GM12873 (cell line): ENCODE data around the gene EP300.

ENCODE experiments used
- CTCF ChIP-seq: IDR thresholded peaks from 2 replicates; pipeline ENCODE4 v1.5.1; 2012; ENCODE audit warnings: low read depth, mild to moderate bottlenecking, moderate library complexity, low read length, control low read depth; ENCODE audit not compliant: insufficient read depth; ENCODE audit errors: missing control alignments

EP300 gene

GRCh38 chr22:41124086-41124485, 31.7 kb downstream of the EP300 start:
- TF ChIP-seq CTCF, result no peak

GRCh38 chr22:41127451-41127850, 35.1 kb downstream of the EP300 start:
- no peak for TF ChIP-seq CTCF

GRCh38 chr22:41128606-41129005, 36.2 kb downstream of the EP300 start:
- no peak for TF ChIP-seq CTCF

- no peak for TF ChIP-seq CTCF
These were observed 40.2 kb downstream of the EP300 start for GRCh38 chr22:41132550-41132949.

- no peak for TF ChIP-seq CTCF
These were observed 48.1 kb downstream of the EP300 start for GRCh38 chr22:41140365-41140957.

- no peak for TF ChIP-seq CTCF
These were observed 54.2 kb downstream of the EP300 start for GRCh38 chr22:41146573-41146972.

- no peak for TF ChIP-seq CTCF
These were observed 55.3 kb downstream of the EP300 start for GRCh38 chr22:41147722-41148121.
